ENCODE measurements around the gene RAB1A.
"Not testable (repeated sequence)": the region's sequence is repeated elsewhere in the genome, so short reads cannot be mapped to it uniquely, and the experiment has no call there.

Gene RAB1A

DNA sequence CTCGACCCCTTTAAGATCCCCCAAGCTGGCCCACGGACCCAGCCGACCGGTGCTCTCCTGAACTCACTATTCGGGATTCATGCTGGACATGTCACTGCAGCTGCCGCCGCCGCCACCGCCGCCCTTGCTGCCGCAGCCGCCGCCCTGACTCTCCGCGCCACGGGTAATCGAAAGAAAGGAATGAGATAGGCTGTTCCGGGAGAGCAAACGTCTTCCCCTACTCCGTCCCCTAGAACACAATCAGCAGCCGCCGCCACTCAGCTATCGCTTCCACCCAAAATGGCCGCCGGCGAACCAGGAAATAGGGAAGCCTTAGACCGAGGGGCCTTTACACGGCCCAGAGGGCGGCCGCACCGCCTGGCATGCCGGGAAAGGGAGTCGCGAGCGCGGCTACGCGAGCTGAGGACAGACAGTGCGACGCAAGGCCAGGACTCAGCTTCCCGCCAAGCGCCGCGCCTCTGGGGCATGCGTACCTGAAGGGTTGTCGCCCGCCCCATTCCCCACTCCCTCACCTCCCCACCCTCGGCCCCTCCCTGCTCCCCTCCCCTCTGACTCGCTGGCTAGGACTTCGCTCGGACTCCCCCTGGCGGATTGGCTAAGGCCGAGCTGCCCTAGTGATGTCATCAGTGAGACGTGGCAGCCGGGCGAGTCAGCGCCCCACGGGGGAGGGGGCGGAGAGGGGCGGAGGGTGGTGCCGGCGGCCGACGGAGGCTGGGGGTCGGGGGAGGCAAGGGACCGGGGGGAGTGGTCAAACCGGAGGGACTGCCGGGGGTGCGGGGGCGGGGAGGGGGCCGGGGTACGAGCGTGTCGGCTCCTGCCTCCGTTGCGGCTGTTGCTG lies at the start of gene RAB1A:
TSS of gene RAB1A (minus strand) at position 281 of the 838 bp plus-strand sequence. CDS start at position 90, 191 bp downstream.
- DNase-seq (ENCODE audit: low read depth) = peak; percentile 100

GRCh38 chr2:65177751-65178442 lies 48.0 kb upstream of the RAB1A start:
- no peak for DNase-seq (ENCODE audit: low read depth)

GRCh38 chr2:65175894-65176530 lies 46.1 kb upstream of the RAB1A start:
- DNase-seq (ENCODE audit: low read depth) = no peak

DNA sequence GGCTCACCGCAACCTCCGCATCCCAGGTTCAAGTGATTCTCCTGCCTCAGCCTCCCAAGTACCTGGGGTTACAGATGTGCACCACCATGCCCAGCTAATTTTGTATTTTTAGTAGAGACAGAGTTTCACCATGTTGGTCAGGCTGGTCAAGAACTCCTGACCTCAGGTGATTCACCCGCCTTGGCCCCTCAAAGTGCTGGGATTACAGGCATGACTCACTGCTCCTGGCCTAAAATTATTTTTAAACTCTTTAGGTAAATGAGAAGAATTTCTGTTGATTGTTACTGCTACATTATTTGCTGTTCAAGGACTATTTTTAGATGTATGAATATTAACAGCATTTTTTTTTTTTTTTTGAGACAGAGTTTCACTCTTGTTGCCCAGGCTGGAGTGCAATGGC lies 44.1 kb upstream of the RAB1A start:
- DNase-seq (ENCODE audit: low read depth) = not testable (repeated sequence)

DNA sequence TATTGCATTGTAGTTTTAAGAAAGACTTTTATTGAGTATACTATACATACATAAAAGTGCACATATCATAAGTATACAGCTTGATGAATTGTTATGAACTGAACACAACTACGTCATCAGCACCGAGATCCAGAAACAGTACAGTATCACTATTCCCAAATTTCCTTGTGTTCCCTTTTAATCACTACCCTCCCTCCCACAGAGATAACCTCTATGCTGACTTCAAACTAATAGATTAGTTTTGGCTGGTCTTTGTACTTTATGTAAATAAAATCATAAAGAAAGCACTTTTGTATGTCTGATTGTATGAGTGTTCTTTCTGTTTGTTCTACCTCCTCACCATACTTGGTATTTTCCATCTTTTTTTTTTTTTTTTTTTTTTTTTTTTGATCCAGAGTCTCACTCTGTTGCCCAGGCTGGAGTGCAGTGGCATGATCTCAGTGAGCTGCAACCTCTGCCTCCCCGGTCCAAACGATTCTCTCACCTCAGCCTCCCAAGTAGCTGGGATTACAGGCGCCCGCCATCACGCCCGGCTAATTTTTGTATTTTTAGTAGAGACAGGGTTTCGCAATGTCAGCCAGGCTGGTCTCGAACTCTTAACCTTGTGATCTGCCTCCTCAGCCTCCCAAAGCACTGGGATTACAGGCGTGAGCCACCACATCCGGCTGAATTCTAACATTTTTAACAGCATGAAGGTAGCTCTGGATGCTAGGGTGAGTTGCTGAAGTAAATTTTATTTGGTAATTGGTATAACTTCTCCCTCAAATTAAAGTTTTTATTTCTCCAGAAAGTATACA lies 43.3 kb upstream of the RAB1A start:
- no peak for DNase-seq (ENCODE audit: low read depth)

DNA sequence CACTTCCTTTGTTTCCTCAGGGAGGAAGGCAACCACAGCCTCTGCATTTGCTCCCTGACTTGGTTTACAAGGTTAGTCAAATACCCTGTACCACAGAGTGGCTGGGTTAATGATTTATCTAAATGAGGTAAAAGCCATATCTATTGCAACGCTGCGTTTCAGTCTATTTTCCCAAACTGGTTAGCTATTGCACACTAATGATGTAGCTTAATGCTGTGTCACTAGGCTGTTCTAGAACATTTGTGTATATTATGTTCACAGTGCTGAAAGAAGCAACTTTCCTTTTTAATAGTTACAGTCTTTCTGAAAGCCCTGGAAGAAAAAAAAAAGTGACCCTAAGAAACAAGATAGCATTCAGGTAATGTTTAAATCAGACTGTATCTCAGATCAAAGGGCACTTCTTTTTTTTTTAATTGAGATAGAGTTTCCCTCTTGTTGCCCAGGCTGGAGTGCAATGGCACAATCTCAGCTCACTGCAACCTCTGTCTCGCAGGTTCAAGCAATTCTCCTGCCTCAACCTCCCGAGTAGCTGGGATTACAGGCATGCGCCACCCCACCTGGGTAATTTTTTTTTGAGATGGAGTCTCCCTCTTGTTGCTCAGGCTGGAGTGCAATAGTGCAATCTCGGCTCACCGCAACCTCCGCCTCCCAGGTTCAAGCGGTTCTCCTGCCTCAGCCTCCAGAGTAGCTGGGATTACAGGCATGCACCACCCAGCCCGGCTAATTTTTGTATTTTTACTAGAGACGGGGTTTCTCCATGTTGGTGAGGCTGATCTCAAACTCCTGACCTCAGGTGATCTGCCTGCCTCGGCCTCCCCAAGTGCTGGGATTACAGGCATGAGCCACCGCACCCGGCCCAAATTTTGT lies 40.9 kb upstream of the RAB1A start:
- DNase-seq (ENCODE audit: low read depth) = not testable (repeated sequence)

- DNase-seq (ENCODE audit: low read depth) = no peak
Observed at GRCh38 chr2:65169760-65170136, 39.8 kb upstream of the RAB1A start.

GRCh38 chr2:65165558-65165957 lies 35.7 kb upstream of the RAB1A start:
- DNase-seq (ENCODE audit: low read depth) = no peak

DNA sequence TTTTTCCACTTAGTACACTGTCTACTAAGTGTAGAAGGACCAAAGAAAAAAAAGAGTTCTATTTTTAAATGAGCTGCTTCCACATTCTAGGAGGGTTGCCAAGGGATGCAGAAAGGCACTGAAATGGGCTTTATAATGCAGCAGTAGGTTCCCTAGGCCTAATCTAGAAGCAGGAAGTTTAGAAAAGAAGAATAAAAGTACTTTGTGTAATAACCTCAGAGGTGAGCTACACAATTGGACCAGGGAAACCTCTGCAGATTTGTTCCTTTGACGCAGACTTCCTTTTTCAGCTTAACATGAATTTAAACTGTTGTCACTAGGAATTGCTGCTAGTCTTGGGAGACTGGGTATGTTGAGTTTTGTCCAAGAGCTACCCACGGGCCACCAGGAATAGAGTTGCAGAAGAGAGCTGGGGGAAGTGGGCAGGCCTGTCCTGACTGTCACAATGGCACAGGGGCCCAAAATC lies 34.6 kb upstream of the RAB1A start:
- no peak for DNase-seq (ENCODE audit: low read depth)

DNA sequence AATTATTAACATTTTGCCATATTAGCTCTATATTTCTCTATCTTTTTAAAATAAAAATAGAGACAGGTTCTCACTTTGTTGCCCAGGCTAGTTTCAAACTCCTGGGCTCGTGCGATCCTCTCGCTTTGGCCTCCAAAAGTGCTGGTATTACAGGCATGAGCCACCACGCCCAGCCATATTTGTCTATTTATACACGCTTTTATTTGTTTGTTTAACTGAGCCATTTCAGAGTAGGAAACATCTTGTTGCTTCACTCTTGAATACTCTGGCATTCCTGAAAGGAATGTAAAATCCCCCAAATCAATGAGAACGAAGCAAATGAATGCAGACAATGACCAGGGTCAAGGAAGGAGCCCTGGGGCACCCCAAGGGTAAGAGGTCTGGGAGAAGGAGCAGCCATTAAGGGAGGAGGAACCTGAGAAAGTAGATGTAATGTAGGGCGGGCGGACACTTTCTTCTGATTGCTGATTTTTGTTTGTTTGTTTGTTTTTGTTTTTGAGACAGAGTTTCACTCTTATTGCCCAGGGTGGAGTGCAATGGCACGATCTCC lies 31.7 kb upstream of the RAB1A start:
- DNase-seq (ENCODE audit: low read depth) = no peak

- DNase-seq (ENCODE audit: low read depth) = no peak
Observed at GRCh38 chr2:65159906-65160305, 30.0 kb upstream of the RAB1A start.

GRCh38 chr2:65159261-65159660 lies 29.4 kb upstream of the RAB1A start:
- no peak for DNase-seq (ENCODE audit: low read depth)

- DNase-seq (ENCODE audit: low read depth) = no peak
Observed at GRCh38 chr2:65158557-65158956, 28.7 kb upstream of the RAB1A start.

GRCh38 chr2:65157856-65158255 lies 27.9 kb upstream of the RAB1A start:
- DNase-seq (ENCODE audit: low read depth) = not testable (repeated sequence)

DNA sequence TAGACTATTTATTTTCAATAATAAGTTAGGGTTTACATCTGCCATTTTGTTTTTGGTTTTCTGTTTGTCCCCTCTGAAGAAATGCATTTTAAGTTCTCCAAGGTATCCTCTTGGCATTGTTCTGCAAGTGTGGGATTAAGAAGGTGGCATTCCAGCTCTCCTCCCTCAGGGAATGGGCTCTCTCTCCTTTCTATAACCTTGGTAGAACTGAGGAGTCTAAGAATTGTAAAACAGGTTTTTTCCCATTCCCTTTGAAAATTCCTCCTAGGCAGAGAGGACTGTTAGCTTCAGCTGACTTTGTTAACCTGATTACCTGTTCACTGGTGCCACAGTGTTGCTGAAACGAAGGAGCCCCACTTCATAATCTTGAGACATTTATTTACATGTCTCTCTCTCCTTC lies 26.1 kb upstream of the RAB1A start:
- no peak for DNase-seq (ENCODE audit: low read depth)

DNA sequence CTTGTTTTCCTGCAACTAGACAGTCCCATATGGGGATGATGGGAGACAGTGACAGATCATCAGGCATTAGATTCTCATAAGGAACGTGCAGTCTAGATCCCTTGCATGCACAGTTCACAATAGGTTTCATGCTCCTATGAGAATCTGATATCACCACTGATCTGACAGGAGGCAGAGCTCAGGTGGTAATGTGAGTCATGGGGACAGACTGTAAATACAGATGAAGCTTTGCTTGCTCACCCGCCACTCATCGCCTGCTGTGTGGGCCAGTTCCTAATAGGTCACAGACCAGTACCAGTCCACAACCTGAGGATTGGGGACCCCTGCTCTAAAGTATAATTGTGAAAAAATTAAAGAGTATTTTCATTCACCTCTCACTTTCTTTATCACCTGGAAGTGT lies 23.6 kb upstream of the RAB1A start:
- DNase-seq (ENCODE audit: low read depth) = no peak

- no peak for DNase-seq (ENCODE audit: low read depth)
Observed at GRCh38 chr2:65146078-65146477, 16.2 kb upstream of the RAB1A start.

- DNase-seq (ENCODE audit: low read depth) = no peak
Observed at GRCh38 chr2:65144571-65144970, 14.7 kb upstream of the RAB1A start.

DNA sequence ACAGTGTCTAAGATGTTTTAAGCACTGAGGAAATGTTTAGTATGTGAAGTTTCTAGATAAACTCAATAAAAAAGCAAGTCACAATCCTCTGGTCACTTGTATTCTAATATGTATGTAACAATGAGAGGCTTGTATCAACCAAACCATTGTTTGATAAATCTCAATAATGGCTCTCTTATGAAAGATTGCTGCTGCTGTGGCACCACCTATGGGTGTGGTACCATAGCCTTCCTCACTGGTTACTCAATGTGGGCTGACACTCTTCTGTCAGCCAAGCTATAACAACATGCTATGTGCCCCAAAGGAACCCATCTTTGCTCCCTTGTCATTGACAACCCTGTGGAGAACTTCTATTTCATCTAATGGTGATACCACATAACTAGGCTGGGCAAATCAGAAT lies 12.6 kb upstream of the RAB1A start:
- no peak for DNase-seq (ENCODE audit: low read depth)

DNA sequence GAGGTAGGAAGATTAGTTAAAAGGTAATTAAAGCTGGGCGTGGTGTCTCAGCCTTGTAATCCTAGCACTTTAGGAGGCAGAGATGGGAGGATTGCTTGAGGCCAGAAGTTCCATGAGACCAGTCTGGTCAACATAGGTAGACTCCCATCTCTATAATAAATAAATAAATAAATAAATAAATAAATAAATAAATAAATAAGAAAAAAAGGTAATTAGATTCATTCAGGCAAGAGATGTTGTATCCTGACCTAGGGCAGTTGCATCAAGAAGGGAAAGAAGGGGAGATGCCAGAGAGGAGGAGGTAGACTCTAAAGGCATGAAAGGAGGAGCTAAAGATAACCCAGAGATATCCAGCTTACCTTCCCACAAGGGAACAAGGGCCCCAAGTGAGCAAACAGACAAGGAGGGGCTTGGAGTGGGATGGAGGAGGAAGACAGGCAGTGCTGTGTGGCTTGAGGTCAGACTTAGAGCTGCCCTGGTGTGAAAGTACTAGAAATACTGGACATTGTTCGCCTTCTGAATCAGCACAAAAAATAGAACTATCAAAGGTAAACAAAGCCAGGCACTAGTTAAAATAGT lies 7.4 kb upstream of the RAB1A start:
- no peak for DNase-seq (ENCODE audit: low read depth)
